ENCODE measurements around the gene MID2.
"Not testable (repeated sequence)": the region's sequence is repeated elsewhere in the genome, so short reads cannot be mapped to it uniquely, and the experiment has no call there.

Gene MID2

GRCh38 chrX:107825698-107826237, at the start of gene MID2:
Gene MID2 (plus strand): TSS chrX:107825866. CDS start chrX:107826427, 561 bp downstream.
- DNase-seq (ENCODE audit: low read depth in 2 of 2): peak; percentile 32 to 35

GRCh38 chrX:107776649-107777535, 48.8 kb upstream of the MID2 start:
- peak; percentile 58 to 59 for DNase-seq (ENCODE audit: low read depth in 2 of 2)

GRCh38 chrX:107777536-107777832, 48.2 kb upstream of the MID2 start, which contains the start of gene NCBP2L:
Gene NCBP2L (plus strand): TSS chrX:107777733. CDS start chrX:107794221, 16,488 bp downstream.
- no peak for DNase-seq (ENCODE audit: low read depth in 2 of 2)

GRCh38 chrX:107780525-107780924, 45.1 kb upstream of the MID2 start:
- no peak for DNase-seq (ENCODE audit: low read depth in 2 of 2)

- DNase-seq (ENCODE audit: low read depth in 2 of 2): no peak
Measured at GRCh38 chrX:107787827-107788226, 37.8 kb upstream of the MID2 start.

- no peak for DNase-seq (ENCODE audit: low read depth in 2 of 2)
Measured at GRCh38 chrX:107804427-107804826, 21.2 kb upstream of the MID2 start.

- no peak for DNase-seq (ENCODE audit: low read depth in 2 of 2)
Measured at GRCh38 chrX:107805179-107805578, 20.5 kb upstream of the MID2 start.

GRCh38 chrX:107810053-107810452, 15.6 kb upstream of the MID2 start:
- DNase-seq (ENCODE audit: low read depth in 2 of 2): not testable (repeated sequence)

- no peak for DNase-seq (ENCODE audit: low read depth in 2 of 2)
Measured at GRCh38 chrX:107818900-107819521, 6.7 kb upstream of the MID2 start.

GRCh38 chrX:107823042-107823441, 2.6 kb upstream of the MID2 start:
- no peak for DNase-seq (ENCODE audit: low read depth in 2 of 2)

- DNase-seq (ENCODE audit: low read depth in 2 of 2): no peak
Measured at GRCh38 chrX:107823456-107823855, 2.2 kb upstream of the MID2 start.

- peak; percentile 6 to 14 for DNase-seq (ENCODE audit: low read depth in 2 of 2)
Measured at GRCh38 chrX:107826238-107827029, 768 bp downstream of the MID2 start.

- DNase-seq (ENCODE audit: low read depth in 2 of 2): no peak
Measured at GRCh38 chrX:107827030-107827831, 1.6 kb downstream of the MID2 start.

- no peak for DNase-seq (ENCODE audit: low read depth in 2 of 2)
Measured at GRCh38 chrX:107827852-107828251, 2.2 kb downstream of the MID2 start.

- DNase-seq (ENCODE audit: low read depth in 2 of 2): no peak
Measured at GRCh38 chrX:107829878-107830277, 4.2 kb downstream of the MID2 start.

- no peak for DNase-seq (ENCODE audit: low read depth in 2 of 2)
Measured at GRCh38 chrX:107831071-107831730, 5.5 kb downstream of the MID2 start.

- no peak for DNase-seq (ENCODE audit: low read depth in 2 of 2)
Measured at GRCh38 chrX:107834275-107835201, 8.9 kb downstream of the MID2 start.

GRCh38 chrX:107836958-107837357, 11.3 kb downstream of the MID2 start:
- no peak for DNase-seq (ENCODE audit: low read depth in 2 of 2)

GRCh38 chrX:107840971-107841370, 15.3 kb downstream of the MID2 start:
- no peak for DNase-seq (ENCODE audit: low read depth in 2 of 2)

Data from stimulated activated CD4-positive, alpha-beta T cell treated with anti-CD3 and anti-CD28 coated beads, Interleukin-4, amount 100 ng/mL, for 48 hours (primary cell).